Kidney capillary endothelial cell (primary cell): ENCODE data around the gene TMEM170A.
A peak's percentile ranks its signal among the peaks of the same experiment; 100 is the strongest.
"Not testable (repeated sequence)": the region's sequence is repeated elsewhere in the genome, so short reads cannot be mapped to it uniquely, and the experiment has no call there.

Experiments used
- DNase-seq: peaks from one replicate; pipeline ENCODE4 v3.0.0-alpha.2; 2018; ENCODE audit warnings: low spot score

TMEM170A gene

GRCh38 chr16:75481475-75481874, 17.0 kb upstream of the TMEM170A start:
- no peak for DNase-seq

DNA sequence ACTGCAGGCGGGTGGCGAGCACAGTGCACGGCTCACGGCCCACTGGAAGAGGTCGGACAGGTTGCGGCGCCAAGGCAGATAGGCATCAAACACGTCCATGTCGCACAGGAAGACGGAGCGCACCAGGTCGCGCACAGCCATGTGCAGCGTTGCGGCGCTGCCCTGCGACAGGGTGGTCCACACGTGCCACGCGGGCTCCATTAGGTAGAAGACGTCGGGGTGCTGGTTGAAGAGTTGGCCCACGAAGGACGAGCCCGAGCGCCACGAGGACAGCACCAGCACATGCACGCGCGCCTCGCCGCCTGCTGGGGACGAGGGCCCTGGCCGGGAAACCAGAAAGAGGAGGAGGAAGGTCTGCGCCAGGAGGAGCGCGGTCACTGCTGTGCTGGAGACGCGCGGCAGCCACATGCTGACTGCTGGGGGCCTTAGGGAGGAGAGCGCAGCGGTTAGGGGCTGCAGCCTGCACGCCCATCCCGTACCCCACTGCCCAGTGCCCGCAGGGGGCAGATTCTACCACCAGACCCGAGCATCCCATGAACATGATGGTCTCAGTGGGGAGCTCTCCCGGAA, 15.0 kb upstream of the TMEM170A start:
- DNase-seq: no peak

- no peak for DNase-seq
These were observed 14.2 kb upstream of the TMEM170A start for GRCh38 chr16:75478480-75479345.

DNA sequence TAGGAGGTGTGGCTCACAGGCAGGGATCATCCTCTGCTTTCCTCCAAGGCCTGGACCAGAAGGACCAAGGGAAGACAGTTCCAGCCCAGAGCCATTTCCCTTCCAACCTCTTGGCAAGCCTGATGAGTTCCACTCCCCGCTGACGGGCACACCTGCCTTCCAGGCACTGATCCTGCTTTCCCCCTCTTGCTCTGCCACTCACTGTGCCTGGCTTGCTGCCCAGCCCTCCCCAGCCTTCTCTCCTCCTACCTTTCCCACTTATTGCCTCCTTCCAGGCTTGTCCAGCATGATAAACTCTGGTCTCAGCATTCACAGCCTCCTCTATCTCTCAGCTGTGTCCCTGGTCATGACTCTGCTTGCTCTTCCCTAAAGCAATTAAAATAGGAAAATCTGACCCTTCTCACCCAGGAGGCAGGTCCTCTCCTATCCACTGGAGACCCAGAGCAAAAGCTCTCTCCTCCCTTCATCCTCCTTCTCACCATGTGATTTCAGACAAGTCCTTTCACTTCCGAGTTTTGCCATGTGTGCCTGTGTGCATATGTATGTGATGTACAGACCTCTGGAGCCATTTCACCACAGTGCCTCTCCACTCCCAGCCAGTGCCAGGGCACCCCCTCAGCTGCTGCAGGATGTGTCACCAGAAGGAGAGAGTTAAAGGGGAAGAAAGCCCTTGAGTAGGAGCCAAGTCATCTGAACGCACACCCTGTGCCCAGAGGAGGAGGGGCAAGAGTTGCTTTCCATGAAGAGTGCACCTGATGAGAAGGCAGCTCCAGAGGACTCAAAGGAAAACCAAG, 13.4 kb upstream of the TMEM170A start:
- no peak for DNase-seq

- DNase-seq: no peak
These were observed 12.3 kb upstream of the TMEM170A start for GRCh38 chr16:75476817-75477216.

- no peak for DNase-seq
These were observed 10.9 kb upstream of the TMEM170A start for GRCh38 chr16:75475420-75475847.

DNA sequence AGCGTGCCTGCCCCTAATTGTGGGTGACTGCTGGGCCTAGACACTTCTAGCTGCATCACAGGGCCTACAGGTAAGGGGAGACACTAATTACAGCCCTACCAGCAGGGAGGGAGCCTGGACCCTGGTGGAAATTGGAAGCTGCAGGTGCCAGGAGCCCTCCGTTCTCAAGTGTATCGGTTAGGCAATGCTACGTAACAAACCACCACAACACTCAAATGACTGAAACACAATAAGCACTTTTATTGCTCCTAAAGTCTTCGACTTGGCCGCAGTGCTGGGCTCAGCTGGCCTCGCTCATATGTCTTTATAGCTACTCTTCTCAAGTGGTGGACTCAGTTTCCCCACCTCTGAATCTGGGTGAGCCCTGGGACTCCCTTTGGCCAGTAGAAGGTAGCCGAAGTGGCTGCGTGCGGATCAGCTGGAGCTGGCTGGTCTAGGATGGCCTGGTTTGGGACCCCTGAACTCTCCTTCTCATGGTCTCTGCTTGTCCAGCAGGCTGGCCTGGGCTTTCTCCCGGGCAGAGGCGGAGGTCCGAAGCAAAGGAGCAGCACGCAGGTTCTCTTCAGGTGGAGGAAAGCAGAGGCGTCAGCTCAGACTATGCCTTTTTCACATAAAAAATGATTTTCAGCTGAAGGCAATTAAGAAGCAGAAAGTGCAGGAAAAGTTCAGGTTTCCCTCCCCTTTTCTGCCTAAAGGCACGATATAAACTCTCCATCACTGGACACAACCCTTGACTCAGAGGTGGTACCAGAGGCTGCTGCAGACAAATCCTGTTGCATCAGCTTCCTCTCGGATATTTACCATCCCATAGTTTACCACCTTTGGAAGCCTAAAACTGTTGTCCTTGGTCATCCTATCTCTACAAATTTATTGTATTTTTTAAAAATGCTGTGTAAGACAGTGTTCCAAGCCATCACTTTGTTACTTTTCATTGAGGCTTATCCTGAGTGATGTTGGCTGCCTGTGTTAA, 8.7 kb upstream of the TMEM170A start:
- no peak for DNase-seq

- peak; percentile 56 for DNase-seq
These were observed 7.5 kb upstream of the TMEM170A start for GRCh38 chr16:75471723-75472633.

DNA sequence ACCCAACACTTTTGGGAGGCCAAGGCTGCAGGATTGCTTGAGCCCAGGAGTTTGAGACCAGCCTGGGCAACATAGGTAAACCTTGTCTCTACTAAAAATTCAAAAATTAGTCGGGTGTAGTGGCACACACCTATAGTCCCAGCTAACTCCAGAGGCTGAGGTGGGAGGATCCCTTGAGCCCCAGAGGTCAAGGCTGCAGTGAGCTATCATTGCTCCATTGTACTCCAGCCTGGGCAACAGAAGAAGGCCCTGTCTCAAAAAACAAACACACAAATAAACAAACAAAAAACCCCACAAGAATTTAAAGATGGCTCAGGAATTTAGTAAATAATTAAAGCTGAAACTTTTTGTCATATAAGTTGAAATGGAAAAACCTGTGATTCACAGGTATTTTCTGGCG, 2.3 kb upstream of the TMEM170A start:
- DNase-seq: no peak

- DNase-seq: not testable (repeated sequence)
These were observed 934 bp downstream of the TMEM170A start for GRCh38 chr16:75463389-75464121.

DNA sequence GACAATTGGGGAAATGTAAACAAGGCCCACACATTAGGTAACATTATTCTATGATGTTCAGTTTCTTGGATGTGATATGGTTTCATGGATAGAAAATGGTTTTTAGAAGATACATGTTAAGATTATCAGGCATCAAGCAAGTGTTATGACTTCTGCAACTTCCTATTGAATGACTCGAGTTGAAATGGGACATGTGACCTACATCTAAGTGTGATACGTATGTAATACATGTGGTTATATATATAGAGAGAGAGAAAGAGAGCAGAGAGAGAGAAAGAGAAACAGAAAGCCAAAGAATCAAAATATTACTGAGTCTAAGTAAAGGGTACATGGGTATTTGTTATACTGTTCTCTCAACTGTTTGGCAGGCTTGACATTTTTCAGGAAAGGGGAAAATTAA, 1.7 kb downstream of the TMEM170A start:
- no peak for DNase-seq

GRCh38 chr16:75461575-75461974, 2.9 kb downstream of the TMEM170A start:
- DNase-seq: no peak

GRCh38 chr16:75460446-75460845, 4.0 kb downstream of the TMEM170A start:
- DNase-seq: no peak

GRCh38 chr16:75459691-75460090, 4.8 kb downstream of the TMEM170A start:
- no peak for DNase-seq

GRCh38 chr16:75458439-75458838, 6.0 kb downstream of the TMEM170A start:
- no peak for DNase-seq

GRCh38 chr16:75458029-75458428, 6.5 kb downstream of the TMEM170A start:
- DNase-seq: no peak

GRCh38 chr16:75457485-75458021, 6.9 kb downstream of the TMEM170A start:
- no peak for DNase-seq

- no peak for DNase-seq
These were observed 7.5 kb downstream of the TMEM170A start for GRCh38 chr16:75456971-75457370.

GRCh38 chr16:75456486-75456885, 8.0 kb downstream of the TMEM170A start:
- DNase-seq: not testable (repeated sequence)

DNA sequence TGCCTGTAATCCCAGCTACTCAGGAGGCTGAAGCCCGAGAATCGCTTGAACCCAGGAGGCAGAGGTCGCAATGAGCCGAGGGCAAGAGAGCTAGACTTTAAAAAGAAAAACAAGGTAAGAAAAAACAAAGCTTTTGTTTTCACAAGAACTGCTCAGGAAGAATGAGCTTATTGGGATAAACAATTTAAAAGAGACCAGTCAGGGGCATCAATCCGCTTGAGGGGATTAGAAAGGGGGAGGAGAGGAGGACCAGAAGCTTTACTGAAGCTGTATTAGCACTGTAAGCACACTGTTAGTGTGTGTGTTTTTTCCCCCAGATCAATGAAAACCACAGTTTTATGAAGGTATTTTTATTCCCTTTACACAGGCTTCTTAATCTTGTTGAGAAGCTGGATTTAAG, 8.8 kb downstream of the TMEM170A start:
- no peak for DNase-seq
